Peyer's patch (tissue), 4 donors: ENCODE measurements around the gene SPRY2.
"Not testable (repeated sequence)": the region's sequence is repeated elsewhere in the genome, so short reads cannot be mapped to it uniquely, and the experiment has no call there.

ENCODE experiments used
- CTCF ChIP-seq, 6 experiments: fragments of 450-650 bp in 4 of 6; fragments of 200-600 bp in 2 of 6; sonication (generic) in 1 of 6; IDR thresholded peaks; one replicate each; pipeline ENCODE4 v1.5.1; 2017 to 2019; ENCODE audit warnings: antibody characterized with exemption in 6 of 6, mild to moderate bottlenecking in 3 of 6, moderate library complexity in 1 of 6
- POLR2A ChIP-seq, 2 donors: fragments of 450-650 bp; IDR thresholded peaks; one replicate each; pipeline ENCODE4 v1.5.1; 2017; ENCODE audit warnings: antibody characterized with exemption in 2 of 2, mild to moderate bottlenecking in 2 of 2, moderate library complexity in 2 of 2

GRCh38 chr13:80344032-80344431 is 3.1 kb upstream of the SPRY2 start:
- not testable (repeated sequence) for TF ChIP-seq CTCF, POLR2A (IDR thresholded peaks at IDR 0.05)
